SW480 (cell line): Measurements from ENCODE around the gene CDKL4.
"Not testable (repeated sequence)": the region's sequence is repeated elsewhere in the genome, so short reads cannot be mapped to it uniquely, and the experiment has no call there.

Experiments used
- DNase-seq: peaks from one replicate; pipeline ENCODE4 v3.0.0-alpha.2; 2016; ENCODE audit warnings: low spot score

CDKL4 gene

GRCh38 chr2:39243469-39244123 lies at the start of gene CDKL4:
Gene CDKL4 (minus strand): TSS chr2:39243970.
- DNase-seq = no peak

DNA sequence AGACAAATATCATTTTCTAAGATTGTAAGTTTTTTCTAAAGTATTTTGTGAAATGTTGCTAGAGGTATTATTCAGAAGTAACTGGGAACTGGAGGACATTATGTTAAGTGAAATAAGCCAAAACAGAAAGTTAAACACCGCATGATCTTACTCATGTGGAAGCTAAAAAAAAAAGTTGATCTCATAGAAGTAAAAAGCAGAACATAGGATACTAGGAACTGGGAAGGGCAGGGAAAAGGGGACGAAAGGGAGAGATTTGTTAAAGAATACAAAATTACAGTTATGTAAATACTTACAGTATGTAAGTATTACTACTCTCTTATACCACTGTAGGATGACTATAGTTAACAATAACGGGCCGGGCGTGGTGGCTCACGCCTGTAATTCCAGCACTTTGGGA lies 46.7 kb upstream of the CDKL4 start:
- no peak for DNase-seq

DNA sequence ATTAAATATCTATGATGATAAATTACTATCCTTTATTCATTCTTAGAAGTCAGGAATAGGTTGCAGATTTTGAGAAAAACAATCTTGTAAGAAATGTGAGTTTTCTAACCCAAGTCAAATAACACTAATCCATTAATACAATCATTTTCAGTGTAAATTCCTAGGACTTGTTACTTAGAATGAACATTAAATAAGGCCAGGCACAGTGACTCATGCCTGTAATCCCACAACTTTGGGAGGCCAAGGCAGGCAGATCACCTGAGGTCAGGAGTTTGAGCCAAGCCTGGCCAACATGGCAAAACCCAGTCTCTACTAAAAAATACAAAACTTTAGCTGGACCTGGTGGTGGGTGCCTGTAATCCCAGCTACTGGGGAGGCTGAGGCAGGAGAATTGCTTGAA lies 45.8 kb upstream of the CDKL4 start:
- no peak for DNase-seq

- no peak for DNase-seq
These were observed 39.8 kb upstream of the CDKL4 start for GRCh38 chr2:39283561-39283960.

DNA sequence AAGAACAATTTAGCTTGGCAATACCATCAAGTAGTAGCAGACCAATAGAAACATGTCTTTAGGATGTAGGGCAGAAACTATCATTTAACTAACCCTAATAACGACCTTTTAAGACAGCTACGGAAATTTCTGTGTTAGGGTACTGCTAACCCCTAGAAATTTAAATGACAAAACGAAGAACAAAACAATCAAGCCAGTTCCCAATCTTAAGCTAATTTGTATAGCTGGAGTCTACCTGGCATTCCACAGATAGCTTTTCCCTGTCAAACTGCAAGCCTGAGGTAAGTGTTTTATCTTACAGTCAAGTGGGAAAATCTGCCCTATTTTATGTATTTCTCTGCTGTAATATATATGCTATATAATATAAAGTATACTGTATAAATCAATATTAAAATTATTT lies 37.6 kb upstream of the CDKL4 start:
- DNase-seq = no peak

DNA sequence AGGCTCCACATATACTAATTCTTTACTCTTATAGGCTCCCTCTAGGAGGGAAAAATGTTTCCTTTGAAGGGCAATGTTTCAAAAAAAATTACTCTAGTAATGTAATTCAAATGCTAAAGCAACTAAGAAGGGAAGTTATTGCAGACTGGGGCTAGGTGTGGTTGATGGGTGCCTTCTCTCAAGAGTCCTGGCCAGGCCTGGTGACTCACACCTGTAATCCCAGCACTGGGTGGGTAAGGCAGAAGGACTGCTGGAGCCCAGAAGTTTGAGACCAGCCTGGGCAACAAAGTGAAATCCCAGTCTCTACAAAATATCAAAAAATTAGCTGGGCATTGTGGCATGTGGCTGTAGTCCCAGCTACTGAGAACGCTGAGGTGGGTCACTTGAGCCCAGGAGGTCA lies 31.2 kb upstream of the CDKL4 start:
- DNase-seq = no peak

- DNase-seq = no peak
These were observed 26.2 kb upstream of the CDKL4 start for GRCh38 chr2:39269941-39270340.

DNA sequence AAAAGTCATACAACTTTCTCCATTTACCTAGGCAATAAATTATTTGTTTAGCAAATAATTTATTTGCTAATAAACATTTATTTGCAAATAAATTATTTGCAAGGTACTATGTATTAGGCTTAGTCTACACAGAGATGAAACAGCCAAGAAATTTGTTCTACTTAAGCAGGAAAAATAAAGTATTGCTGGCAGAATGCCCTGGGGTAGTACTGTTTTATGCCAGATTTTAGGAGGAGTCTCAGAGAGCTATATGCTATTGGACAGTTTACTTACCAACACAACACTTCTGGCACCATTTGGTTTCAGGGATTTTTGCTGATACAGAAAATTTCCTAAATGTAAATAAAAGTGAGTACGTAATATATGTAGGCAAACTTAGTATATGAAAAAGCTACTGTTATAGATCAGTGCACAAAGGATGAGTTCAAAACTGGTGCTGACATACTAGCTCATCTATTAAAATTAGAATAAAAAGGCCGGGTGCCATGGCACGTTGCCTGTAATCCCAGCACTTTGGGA lies 23.2 kb upstream of the CDKL4 start:
- DNase-seq = no peak

- DNase-seq = no peak
These were observed 22.5 kb upstream of the CDKL4 start for GRCh38 chr2:39266139-39266805.

DNA sequence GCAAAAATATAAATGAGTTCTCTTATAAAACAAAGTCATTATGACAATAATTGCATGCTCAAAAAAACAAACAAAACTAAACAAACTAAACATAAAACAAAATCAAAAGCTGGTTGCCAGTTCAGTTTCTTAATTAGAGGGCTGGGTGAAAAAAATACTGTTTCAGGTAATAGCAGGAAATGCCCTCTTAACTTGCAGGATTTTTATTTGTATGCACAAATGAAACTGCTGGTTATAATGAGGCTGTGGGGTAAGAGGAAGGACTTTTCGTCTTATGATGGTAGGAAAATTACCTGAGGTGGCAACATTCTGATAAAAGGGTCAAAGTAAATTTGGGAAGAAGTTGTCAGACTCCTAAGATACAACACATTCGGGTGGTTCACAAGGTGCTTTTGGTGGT lies 21.5 kb upstream of the CDKL4 start:
- DNase-seq = no peak

GRCh38 chr2:39264733-39265132 lies 21.0 kb upstream of the CDKL4 start:
- no peak for DNase-seq

DNA sequence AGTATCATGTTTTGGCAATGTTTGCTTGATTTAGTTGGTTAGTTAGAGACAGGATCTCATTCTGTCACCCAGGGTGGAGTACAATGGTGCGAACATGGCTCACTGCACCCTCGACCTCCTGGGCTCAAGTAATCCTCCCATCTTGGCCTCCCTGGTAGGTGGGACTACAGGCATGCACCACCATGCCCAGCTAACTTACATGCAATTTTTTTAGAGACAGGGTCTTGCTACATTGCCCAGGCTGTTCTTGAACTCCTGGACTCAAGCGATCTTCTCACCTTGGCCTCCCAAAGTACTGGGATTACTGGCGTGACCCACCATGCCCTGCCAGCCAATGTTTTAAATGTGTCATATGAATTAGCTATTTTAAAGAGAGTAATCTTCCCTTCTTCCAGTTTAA lies 16.3 kb upstream of the CDKL4 start:
- no peak for DNase-seq

DNA sequence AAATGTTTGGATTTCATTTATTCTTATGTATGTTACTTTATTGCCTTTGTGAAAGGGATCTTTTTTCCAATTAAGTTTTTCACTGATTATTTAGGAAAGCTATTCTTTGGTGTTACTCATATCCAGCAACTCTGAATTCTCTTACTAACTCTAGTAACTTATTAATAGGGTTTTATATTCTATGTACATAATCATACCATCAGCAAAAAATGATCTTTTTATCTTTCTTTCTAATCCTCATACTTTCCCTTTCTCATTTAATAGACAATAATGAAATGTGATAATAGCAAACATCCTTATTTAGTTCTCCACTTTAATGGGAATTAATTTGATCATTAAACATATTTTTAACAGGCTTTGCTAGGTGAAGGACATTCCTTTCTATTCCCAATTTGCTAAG lies 12.3 kb upstream of the CDKL4 start:
- no peak for DNase-seq

DNA sequence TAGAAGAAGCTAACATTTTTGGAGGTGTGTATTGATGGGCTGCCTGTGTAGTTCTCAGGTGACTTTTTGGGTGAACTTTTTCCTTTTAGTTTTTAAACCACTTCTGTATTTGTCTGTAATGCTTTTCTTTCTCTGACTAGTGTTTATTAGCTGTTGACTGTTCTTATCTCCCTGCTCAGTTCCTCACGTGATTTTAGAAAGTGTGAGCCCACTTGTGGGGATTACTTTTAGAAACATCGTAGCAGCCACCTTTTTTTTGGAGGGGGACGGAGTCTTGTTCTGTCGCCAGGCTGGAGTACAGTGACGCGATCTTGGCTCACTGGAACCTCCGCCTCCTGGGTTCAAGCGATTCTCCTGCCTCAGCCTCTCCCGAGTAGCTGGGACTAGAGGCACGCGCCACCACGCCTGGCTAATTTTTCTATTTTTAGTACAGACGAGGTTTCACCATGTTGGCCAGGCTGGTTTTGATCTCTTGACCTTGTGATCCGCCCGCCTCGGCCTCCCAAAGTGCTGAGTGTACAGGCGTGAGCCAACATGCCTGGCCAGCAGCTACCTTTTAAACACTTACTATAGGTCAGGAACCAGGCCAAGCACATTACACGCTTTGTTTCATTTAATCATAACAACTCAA lies 9.2 kb upstream of the CDKL4 start:
- DNase-seq = no peak

DNA sequence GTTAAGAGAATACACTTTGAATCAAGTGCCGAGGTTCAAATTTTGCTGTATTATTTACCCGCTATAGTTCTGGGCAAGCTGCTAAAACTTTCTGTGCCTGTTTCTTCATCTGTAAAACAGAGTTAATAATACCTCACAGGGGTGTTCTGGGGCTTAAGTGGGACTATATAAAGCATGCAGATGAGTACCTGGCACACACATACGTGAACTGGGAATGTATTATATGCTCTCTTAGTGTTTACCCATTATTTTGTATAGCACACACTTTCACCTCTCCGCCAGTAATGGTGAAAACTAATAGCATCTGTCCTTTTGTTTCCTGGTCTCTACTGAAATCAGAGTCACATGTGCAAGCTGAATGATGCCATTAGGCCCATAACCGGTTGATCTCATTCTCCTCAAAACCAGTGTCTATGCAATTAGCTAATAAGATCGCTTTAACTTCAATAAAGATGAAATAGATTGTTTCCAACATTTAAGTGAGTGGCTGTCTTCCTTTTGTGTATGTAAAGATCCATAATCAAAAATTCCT lies 3.8 kb upstream of the CDKL4 start:
- no peak for DNase-seq

DNA sequence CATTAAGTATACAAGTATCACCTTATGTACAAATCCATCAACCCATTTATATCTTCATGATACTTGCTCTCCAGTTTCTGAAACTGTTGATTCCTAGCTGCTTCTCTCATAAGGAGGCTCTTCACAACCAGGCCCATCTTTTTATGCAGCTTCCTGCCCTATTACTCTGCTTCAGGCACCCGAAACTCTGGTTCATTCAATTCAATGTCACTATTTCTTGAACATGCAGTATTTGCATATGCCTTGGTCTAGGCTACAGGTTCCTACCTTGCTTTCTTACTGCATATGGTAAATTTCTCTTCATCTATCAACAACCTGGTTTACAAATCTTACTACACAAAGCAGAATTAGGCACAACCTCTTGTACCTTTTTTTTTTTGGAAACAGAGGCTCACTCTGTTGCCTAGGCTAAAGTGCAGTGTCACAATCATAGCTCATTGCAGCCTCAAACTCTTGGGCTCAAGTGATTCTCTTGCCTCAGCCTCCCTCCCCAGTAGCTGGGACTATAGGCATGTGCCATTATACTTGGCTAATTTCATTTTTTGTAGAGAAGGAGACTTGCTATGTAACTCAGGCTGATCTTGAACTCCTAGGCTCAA lies 2.7 kb upstream of the CDKL4 start:
- DNase-seq = no peak

DNA sequence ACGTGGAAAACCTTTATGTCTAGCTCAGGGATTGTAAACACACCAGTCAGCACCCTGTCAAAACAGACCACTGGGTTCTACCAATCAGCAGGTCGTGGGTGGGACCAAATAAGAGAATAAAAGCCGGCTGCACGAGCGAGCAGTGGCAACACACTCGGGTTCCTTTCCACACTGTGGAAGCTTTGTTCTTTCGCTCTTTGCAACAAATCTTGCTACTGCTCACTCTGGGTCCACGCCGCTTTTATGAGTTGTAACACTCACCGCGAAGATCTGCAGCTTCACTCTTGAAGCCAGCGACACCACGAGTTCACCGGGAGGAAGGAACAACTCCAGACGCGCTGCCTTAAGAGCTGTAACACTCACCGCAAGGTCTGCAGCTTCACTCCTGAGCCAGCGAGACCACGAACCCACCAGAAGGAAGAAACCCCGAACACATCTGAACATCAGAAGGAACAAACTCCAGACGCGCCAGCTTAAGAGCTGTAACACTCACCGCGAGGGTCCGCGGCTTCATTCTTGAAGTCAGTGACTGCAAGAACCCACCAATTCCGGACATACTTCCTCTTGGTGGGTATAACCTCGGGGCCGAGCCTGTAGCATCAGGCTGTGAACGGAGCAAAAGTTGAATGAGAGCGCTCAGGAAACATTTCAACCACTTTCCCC lies 1.3 kb upstream of the CDKL4 start:
- DNase-seq = not testable (repeated sequence)

DNA sequence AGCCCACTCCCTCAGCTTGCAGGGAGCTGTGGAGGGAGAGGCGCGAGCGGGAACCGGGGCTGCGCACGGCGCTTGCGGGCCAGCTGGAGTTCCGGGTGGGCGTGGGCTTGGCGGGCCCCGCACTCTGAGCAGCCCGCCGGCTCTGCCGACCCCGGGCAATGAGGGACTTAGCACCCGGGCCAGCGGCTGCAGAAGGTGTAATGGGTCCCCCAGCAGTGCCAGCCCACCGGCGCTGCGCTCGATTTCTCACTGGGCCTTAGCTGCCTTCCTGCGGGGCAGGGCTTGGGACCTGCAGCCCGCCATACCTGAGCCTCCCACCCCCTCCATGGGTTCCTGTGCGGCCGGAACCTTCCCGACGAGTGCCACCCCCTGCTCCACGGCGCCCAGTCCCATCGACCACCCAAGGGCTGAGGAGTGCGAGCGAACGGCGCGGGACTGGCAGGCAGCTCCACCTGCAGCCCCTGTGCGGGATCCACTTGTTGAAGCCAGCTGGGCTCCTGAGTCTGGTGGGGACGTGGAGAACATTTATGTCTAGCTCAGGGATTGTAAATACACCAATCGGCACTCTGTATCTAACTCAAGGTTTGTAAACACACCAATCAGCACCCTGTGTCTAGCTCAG lies 582 bp upstream of the CDKL4 start:
- not testable (repeated sequence) for DNase-seq

GRCh38 chr2:39241588-39241987 lies 2.2 kb downstream of the CDKL4 start:
- DNase-seq = no peak

- DNase-seq = no peak
These were observed 3.0 kb downstream of the CDKL4 start for GRCh38 chr2:39240758-39241157.

DNA sequence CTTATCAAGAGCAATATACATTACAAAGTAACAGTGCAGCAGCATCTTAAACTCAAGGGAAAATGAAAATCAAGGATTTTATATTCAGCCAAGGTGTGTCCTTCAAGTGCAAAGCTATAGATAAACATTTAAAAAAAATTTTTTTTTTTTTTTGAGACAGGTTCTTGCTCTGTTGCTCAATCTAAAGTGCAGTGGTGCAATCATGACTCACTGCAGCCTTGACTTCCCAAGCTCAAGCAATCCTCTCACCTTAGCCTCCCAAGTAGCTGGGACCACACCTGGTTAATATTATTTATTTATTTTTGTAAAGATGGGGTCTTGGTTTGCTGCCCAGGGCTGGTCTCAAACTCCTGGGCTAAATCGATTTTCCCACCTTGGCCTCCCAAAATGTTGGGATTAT lies 9.0 kb downstream of the CDKL4 start:
- DNase-seq = no peak

GRCh38 chr2:39232141-39232540 lies 11.6 kb downstream of the CDKL4 start:
- DNase-seq = no peak
